ENCODE measurements around the gene HEXB.

DNA sequence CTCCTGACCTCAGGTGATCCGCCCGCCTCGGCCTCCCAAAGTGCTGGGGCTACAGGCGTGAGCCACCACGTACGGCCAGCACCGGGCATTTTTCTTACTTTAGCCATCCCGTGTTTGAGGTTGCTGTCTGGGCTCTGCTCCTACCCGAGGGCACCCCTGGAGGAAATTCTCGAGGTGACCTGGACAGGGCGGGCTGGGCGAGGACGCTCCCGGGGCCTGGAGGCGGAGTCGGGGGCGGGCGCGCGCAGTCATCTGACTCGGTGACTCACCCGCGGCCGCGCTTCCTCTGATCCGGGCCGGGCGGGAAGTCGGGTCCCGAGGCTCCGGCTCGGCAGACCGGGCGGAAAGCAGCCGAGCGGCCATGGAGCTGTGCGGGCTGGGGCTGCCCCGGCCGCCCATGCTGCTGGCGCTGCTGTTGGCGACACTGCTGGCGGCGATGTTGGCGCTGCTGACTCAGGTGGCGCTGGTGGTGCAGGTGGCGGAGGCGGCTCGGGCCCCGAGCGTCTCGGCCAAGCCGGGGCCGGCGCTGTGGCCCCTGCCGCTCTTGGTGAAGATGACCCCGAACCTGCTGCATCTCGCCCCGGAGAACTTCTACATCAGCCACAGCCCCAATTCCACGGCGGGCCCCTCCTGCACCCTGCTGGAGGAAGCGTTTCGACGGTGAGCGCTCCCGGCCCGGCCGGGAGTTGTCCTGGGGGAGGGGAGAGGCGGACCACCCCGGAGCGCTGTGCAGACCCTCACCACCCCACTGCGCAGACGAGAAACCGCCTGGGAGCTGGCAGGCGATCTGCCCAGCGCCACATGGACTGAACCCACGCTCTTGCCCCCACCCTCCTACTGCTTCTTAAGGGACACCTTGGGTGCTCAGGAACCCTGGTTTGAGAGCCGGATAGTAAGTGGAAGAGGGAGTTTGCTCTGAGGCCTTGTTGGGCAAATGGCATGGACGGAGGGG is at the start of gene HEXB:
- TF ChIP-seq, protein P1, sequence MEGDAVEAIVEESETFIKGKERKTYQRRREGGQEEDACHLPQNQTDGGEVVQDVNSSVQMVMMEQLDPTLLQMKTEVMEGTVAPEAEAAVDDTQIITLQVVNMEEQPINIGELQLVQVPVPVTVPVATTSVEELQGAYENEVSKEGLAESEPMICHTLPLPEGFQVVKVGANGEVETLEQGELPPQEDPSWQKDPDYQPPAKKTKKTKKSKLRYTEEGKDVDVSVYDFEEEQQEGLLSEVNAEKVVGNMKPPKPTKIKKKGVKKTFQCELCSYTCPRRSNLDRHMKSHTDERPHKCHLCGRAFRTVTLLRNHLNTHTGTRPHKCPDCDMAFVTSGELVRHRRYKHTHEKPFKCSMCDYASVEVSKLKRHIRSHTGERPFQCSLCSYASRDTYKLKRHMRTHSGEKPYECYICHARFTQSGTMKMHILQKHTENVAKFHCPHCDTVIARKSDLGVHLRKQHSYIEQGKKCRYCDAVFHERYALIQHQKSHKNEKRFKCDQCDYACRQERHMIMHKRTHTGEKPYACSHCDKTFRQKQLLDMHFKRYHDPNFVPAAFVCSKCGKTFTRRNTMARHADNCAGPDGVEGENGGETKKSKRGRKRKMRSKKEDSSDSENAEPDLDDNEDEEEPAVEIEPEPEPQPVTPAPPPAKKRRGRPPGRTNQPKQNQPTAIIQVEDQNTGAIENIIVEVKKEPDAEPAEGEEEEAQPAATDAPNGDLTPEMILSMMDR (IDR thresholded peaks at IDR 0.05): no peak
- TF ChIP-seq ZBTB21 (CRISPR knock-in tag; IDR thresholded peaks at IDR 0.05; ENCODE audit: borderline replicate concordance): no peak
- TF ChIP-seq, protein P2, sequence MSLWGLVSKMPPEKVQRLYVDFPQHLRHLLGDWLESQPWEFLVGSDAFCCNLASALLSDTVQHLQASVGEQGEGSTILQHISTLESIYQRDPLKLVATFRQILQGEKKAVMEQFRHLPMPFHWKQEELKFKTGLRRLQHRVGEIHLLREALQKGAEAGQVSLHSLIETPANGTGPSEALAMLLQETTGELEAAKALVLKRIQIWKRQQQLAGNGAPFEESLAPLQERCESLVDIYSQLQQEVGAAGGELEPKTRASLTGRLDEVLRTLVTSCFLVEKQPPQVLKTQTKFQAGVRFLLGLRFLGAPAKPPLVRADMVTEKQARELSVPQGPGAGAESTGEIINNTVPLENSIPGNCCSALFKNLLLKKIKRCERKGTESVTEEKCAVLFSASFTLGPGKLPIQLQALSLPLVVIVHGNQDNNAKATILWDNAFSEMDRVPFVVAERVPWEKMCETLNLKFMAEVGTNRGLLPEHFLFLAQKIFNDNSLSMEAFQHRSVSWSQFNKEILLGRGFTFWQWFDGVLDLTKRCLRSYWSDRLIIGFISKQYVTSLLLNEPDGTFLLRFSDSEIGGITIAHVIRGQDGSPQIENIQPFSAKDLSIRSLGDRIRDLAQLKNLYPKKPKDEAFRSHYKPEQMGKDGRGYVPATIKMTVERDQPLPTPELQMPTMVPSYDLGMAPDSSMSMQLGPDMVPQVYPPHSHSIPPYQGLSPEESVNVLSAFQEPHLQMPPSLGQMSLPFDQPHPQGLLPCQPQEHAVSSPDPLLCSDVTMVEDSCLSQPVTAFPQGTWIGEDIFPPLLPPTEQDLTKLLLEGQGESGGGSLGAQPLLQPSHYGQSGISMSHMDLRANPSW (CRISPR knock-in tag; conservative IDR thresholded peaks at IDR 0.05; ENCODE audit: low read depth): no peak
